ENCODE data around the gene NBAS. TPM values are rescaled to one million over a fixed set of nuclear protein-coding genes. Genes with fewer than 3 reads are reported as not detected.

Gene NBAS
- 88.9 and 105 TPM in 2 replicates for total RNA-seq (2012; rRNA removed)
- 20.4 and 22.3 TPM in 2 replicates for polyA plus RNA-seq (2012; rRNA removed)
- polyA plus RNA-seq (2012; cell fraction: cytosol; rRNA removed), result 12.9 and 22.1 TPM in 2 replicates
- 19.6 and 27.3 TPM in 2 replicates for polyA plus RNA-seq (2012; cell fraction: nucleus; rRNA removed; ENCODE audit: low replicate concordance)
- Bru-seq, nascent RNA, result percentile 86 among the genes with signal in this experiment
- percentile 68 among the genes with signal in this experiment for BruChase-seq, experiment 1, labeled RNA remaining after a 6-hour chase
- percentile 83 among the genes with signal in this experiment for BruChase-seq, experiment 2, labeled RNA remaining after a 2-hour chase
- long read RNA-seq, full-length matches to known transcripts, result 2 of 23 reads
- long read RNA-seq, partial matches to known transcripts, result 16 of 23 reads
- long read RNA-seq, other reads (novel, unspliced or antisense), result 5 of 23 reads

- ChIA-PET POLR2A (ENCODE audit: unreplicated experiment) (interaction anchor here (0.6 kb wide), 1 partner anchor 386 kb away, joined by 6 read pairs; no protein-coding TSS in a partner anchor), CTCF (interaction anchor here (0.5 to 3.5 kb wide), 3 partner anchors 16 to 1172 kb away, joined by 3 to 13 read pairs (median 4); no protein-coding TSS in a partner anchor)
- no TSS peak for BruUV-seq (replicated peaks)
- DNase-seq (peak; percentile 85), ATAC-seq (ENCODE audit: low read depth) (peak; percentile 92)
- H2BK5ac ChIP-seq (ENCODE audit: low read depth, low read length, poor library complexity, severe bottlenecking), result peak within 1 kb of the TSS; percentile 89
- peaks cover 8% of the 10 kb centered on the region; the same call in 1 of the 2 replicates for H4K20me1 ChIP-seq (ENCODE audit: insufficient read depth, low read length)
- peak within 1 kb of the TSS; percentile 82 for H3K18ac ChIP-seq (ENCODE audit: low read depth, low read length)
- H3K23ac ChIP-seq (ENCODE audit: low read depth, low read length), result peak within 1 kb of the TSS; percentile 97
- H3K4ac ChIP-seq (ENCODE audit: low read depth, low read length), result peak within 1 kb of the TSS; percentile 92
- H3K36me3 ChIP-seq (ENCODE audit: control insufficient read depth, insufficient read depth, low read length), result no peaks in the 10 kb centered on the region
- H3K9ac ChIP-seq (ENCODE audit: low read depth, low read length), result peak within 1 kb of the TSS; percentile 98
- H3K9me3 ChIP-seq (ENCODE audit: control insufficient read depth, insufficient read depth, low read length), result no peaks in the 10 kb centered on the region
- peak within 1 kb of the TSS; percentile 93 for H3K56ac ChIP-seq (ENCODE audit: extremely low read depth, insufficient read depth, low read length)
- H3K79me1 ChIP-seq (ENCODE audit: low read depth in 1 of 2, low read length in 2 of 2), result peaks cover 16 to 17% of the 10 kb centered on the region in 2 experiments
- H4K91ac ChIP-seq (ENCODE audit: insufficient read depth, low read depth, low read length), result peak within 1 kb of the TSS; percentile 92
- peak within 1 kb of the TSS; percentile 91 for H2BK120ac ChIP-seq (ENCODE audit: low read depth, low read length)
- peaks cover 3% of the 10 kb centered on the region for H3K9me1 ChIP-seq (ENCODE audit: insufficient read depth, low read length)
- H2AFZ ChIP-seq (replicated peaks; ENCODE audit: low read length, poor library complexity), result peak within 1 kb of the TSS; percentile 96
- intact Hi-C loops (cut with micrococcal nuclease) (loop anchor here (10.0 kb wide), 2 partner anchors 386 to 516 kb away; no protein-coding TSS in a partner anchor), in situ Hi-C loops (cut with MboI; ENCODE audit: low sequenced_read_pairs) (no loop called here), dilution Hi-C loops (cut with HindIII; ENCODE audit: low sequenced_read_pairs, unreplicated experiment) (no loop called here)
- peak within 1 kb of the TSS; percentile 98 for H3K27ac ChIP-seq (ENCODE audit: insufficient read depth, low read length)
- no peak for TF ChIP-seq SMC3 (IDR thresholded peaks at IDR 0.05; ENCODE audit: low read depth, low read length)
- TF ChIP-seq MXI1 (IDR thresholded peaks at IDR 0.05; ENCODE audit: borderline replicate concordance, low read depth, low read length), result peak; percentile 41; the same call in 1 of the 2 replicates
- TF ChIP-seq MAZ (IDR thresholded peaks at IDR 0.05; ENCODE audit: borderline replicate concordance, low read depth, low read length), result peak; percentile 41; the same call in 1 of the 2 replicates
- TF ChIP-seq BHLHE40 (IDR thresholded peaks at IDR 0.05; ENCODE audit: low read depth, low read length), result no peak
- no peak for TF ChIP-seq FOS (IDR thresholded peaks at IDR 0.05; ENCODE audit: low read depth, low read length)
- no peak for TF ChIP-seq MAFK (IDR thresholded peaks at IDR 0.05; ENCODE audit: low read depth, low read length)
- TF ChIP-seq POLR2A (IDR thresholded peaks at IDR 0.05; ENCODE audit: low read depth, low read length), result peak; percentile 75
- WGBS, 2 experiments (ENCODE audit: extremely low coverage in 2 of 2, insufficient read length in 1 of 2), result 0% methylated on average over 8 of the region's 30 CpGs; no CpG with 5 or more reads in 1 of the 2 experiments
- peak within 1 kb of the TSS; percentile 64; the same call in 1 of the 2 replicates for H2AK5ac ChIP-seq (ENCODE audit: low read depth, low read length)
- peak within 1 kb of the TSS; percentile 97 for H3K4me2 ChIP-seq (ENCODE audit: low read depth, low read length)
- H4K5ac ChIP-seq (ENCODE audit: low read depth, low read length), result peak within 1 kb of the TSS; percentile 89
- peak within 1 kb of the TSS; percentile 94 for H3K14ac ChIP-seq (replicated peaks; ENCODE audit: low read depth, low read length)
- peak within 1 kb of the TSS; percentile 90 for H3K4me3 ChIP-seq (ENCODE audit: insufficient read depth, low read depth, low read length)
- H3K4me1 ChIP-seq (ENCODE audit: control insufficient read depth, insufficient read depth, low read length), result no peaks in the 10 kb centered on the region
- H2BK15ac ChIP-seq (ENCODE audit: low read depth, low read length), result peak within 1 kb of the TSS; percentile 77; the same call in 2 of the 3 replicates
- peak within 1 kb of the TSS; percentile 83 to 93 for H4K8ac ChIP-seq (ENCODE audit: low read depth in 2 of 2, low read length in 2 of 2)
- no peaks in the 10 kb centered on the region for H3K27me3 ChIP-seq (ENCODE audit: control insufficient read depth, insufficient read depth, low read length)
- peak within 1 kb of the TSS; percentile 70; the same call in 1 of the 2 replicates for H2BK20ac ChIP-seq (ENCODE audit: low read depth, low read length)
- H2AK9ac ChIP-seq (replicated peaks; ENCODE audit: low read depth, low read length, poor library complexity), result peak within 1 kb of the TSS; percentile 80
Observed at GRCh38 chr2:15560988-15561573, at the start of gene NBAS. TSS of gene NBAS (minus strand) at chr2:15561334. CDS start at chr2:15561304, 30 bp downstream.

Data from IMR-90 (cell line).